Natural killer cell (primary cell): ENCODE data around the gene SLC7A6. TPM values are rescaled to one million over a fixed set of nuclear protein-coding genes. Genes with fewer than 3 reads are reported as not detected.

Experiments used
- ATAC-seq, 3 donors: fragments of 150-1000 bp in 2 of 3; fragments of 200-7000 bp in 1 of 3; cut with Tn5 transposase; 1 replicate in 1 of 3; 2 replicates in 2 of 3; pipeline ENCODE4 v1.10.0; 2021; ENCODE audit warnings: mild to moderate bottlenecking in 2 of 3, moderate library complexity in 2 of 3
- DNase-seq, 2 donors: peaks; one replicate each; pipeline versions ENCODE4 v3.0.0 to v3.0.0-alpha.2; 2013 to 2021; ENCODE audit warnings: mixed read lengths in 1 of 2
- H3K27ac ChIP-seq: one replicate; pipeline ENCODE4 v1.5.1; 2013; ENCODE audit warnings: mild to moderate bottlenecking, low read length
- H3K27me3 ChIP-seq: one replicate; pipeline ENCODE4 v1.6.1; 2013; ENCODE audit warnings: low read length; ENCODE audit not compliant: control insufficient read depth, insufficient read depth
- H3K36me3 ChIP-seq: one replicate; pipeline ENCODE4 v1.6.1; 2013; ENCODE audit warnings: low read length; ENCODE audit not compliant: control insufficient read depth, insufficient read depth
- H3K4me1 ChIP-seq: one replicate; pipeline ENCODE4 v1.6.1; 2013; ENCODE audit warnings: low read length; ENCODE audit not compliant: control insufficient read depth, insufficient read depth
- H3K4me3 ChIP-seq: one replicate; pipeline ENCODE4 v1.5.1; 2013; ENCODE audit warnings: low read length
- H3K9me3 ChIP-seq: one replicate; pipeline ENCODE4 v1.6.1; 2013; ENCODE audit warnings: low read length; ENCODE audit not compliant: control insufficient read depth, insufficient read depth
- H3K27ac Mint-ChIP-seq, 2 donors: one replicate each; pipeline ENCODE4 v1.8.0; 2022; ENCODE audit warnings: mild to moderate bottlenecking in 2 of 2, mixed read lengths in 2 of 2, moderate library complexity in 1 of 2
- H3K27me3 Mint-ChIP-seq, 2 donors: one replicate each; pipeline ENCODE4 v1.8.0; 2022; ENCODE audit warnings: low read depth in 2 of 2, mixed read lengths in 2 of 2
- H3K36me3 Mint-ChIP-seq: one replicate; pipeline ENCODE4 v1.8.0; 2022; ENCODE audit warnings: mixed read lengths
- H3K4me1 Mint-ChIP-seq, 2 donors: one replicate each; pipeline ENCODE4 v1.8.0; 2022; ENCODE audit warnings: mixed read lengths in 2 of 2
- H3K4me3 Mint-ChIP-seq: one replicate; pipeline ENCODE4 v1.8.0; 2022; ENCODE audit warnings: mild to moderate bottlenecking, moderate library complexity, mixed read lengths
- H3K9me3 Mint-ChIP-seq, 2 donors: one replicate each; pipeline ENCODE4 v1.8.0; 2022; ENCODE audit warnings: mixed read lengths in 2 of 2
- WGBS: methylation state at CpG from one replicate; pipeline ENCODE4 v1.1.7; 2013; ENCODE audit warnings: missing lambda C conversion rate; ENCODE audit not compliant: insufficient coverage; 5-methylcytosine and 5-hydroxymethylcytosine counted together
- intact Hi-C: fragments of 100-400 bp; cut with micrococcal nuclease; formaldehyde crosslinking; loops from one replicate; pipeline ENCODE4 v1.14.2; 2022
- total RNA-seq, 4 donors: library from RNA; stranded (reverse); fragments of 120-200 nt in 1 of 4; gene quantifications; one replicate each; pipeline versions ENCODE4 v1.2.3 to v1.2.4, GENCODE V29; 2013 to 2022
- TF ChIP-seq, protein P1 (sequence below): fragments of 200-600 bp; IDR thresholded peaks from one replicate; pipeline ENCODE4 v1.8.0; 2022; ENCODE audit warnings: antibody characterized with exemption

SLC7A6 gene
- total RNA-seq, 3 donors from 2014 or later (not counting 1 experiment from before 2014, with no cell fraction given), result 46.6 to 84.9 (median 69.6) TPM

DNA sequence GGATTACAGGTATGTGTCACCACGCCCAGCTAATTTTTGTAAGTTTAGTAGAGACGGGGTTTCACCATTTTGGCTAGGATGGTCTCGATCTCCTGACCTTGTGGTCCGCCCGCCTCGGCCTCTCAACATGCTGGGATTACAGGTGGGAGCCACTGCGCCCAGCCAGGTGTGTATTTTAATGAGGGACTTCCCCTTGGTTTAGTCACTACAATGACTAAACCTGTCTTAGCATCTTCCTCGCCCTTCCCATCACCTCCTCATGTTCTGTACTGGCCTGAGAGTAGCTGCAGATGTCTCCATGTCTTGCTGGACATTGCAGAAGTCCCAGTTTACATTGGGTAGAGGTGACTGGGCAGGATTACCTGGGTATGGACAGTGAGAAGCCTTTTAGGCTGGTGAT is 9.6 kb downstream of the SLC7A6 start:
- H3K9me3 Mint-ChIP-seq, result no peaks in the 10 kb centered on the region
- peak overlapping the region in 1 of 2 donors; percentile 40 for H3K27ac Mint-ChIP-seq
- peak overlapping the region; percentile 66 for H3K27ac ChIP-seq
- H3K36me3 Mint-ChIP-seq, result no peaks in the 10 kb centered on the region
- ATAC-seq, result no peak
- WGBS, result 93% methylated on average over 8 of the region's 8 CpGs
- no peak overlapping the region for H3K4me3 ChIP-seq
- no peaks in the 10 kb centered on the region for H3K27me3 Mint-ChIP-seq
- peaks cover 57% of the 10 kb centered on the region for H3K4me1 ChIP-seq
- intact Hi-C loops, result no loop called here
- no peak for DNase-seq
- TF ChIP-seq, protein P1, sequence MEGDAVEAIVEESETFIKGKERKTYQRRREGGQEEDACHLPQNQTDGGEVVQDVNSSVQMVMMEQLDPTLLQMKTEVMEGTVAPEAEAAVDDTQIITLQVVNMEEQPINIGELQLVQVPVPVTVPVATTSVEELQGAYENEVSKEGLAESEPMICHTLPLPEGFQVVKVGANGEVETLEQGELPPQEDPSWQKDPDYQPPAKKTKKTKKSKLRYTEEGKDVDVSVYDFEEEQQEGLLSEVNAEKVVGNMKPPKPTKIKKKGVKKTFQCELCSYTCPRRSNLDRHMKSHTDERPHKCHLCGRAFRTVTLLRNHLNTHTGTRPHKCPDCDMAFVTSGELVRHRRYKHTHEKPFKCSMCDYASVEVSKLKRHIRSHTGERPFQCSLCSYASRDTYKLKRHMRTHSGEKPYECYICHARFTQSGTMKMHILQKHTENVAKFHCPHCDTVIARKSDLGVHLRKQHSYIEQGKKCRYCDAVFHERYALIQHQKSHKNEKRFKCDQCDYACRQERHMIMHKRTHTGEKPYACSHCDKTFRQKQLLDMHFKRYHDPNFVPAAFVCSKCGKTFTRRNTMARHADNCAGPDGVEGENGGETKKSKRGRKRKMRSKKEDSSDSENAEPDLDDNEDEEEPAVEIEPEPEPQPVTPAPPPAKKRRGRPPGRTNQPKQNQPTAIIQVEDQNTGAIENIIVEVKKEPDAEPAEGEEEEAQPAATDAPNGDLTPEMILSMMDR, result no peak
- H3K4me1 Mint-ChIP-seq, result peaks cover 15 to 31% of the 10 kb centered on the region in 2 donors
- H3K4me3 Mint-ChIP-seq, result no peak overlapping the region
- H3K36me3 ChIP-seq, result peaks cover 14% of the 10 kb centered on the region
- H3K27me3 ChIP-seq, result no peaks in the 10 kb centered on the region
- H3K9me3 ChIP-seq, result no peaks in the 10 kb centered on the region

DNA sequence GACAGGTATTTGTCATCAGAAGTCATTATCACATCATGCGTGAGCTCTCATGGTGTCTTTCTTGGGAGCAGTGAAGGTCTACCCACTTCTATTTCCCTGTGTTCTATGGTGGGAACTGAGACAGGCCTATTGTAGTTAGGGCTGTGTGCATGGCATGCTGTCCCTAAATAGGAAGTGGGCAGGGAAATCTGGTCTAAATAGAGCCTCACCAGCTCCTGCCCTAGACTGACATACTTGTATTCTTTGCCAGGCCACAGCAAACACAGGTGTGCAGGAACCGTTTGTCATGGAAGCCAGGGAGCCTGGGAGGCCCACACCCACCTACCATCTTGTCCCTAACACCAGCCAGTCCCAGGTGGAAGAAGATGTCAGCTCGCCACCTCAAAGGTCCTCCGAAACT is 10.1 kb downstream of the SLC7A6 start:
- Mint-ChIP-seq H3K9me3 (no peaks in the 10 kb centered on the region), H3K27ac (peak overlapping the region in 1 of 2 donors; percentile 40), H3K4me1 (peaks cover 15 to 26% of the 10 kb centered on the region in 2 donors), H3K27me3 (no peaks in the 10 kb centered on the region), H3K4me3 (no peak overlapping the region), H3K36me3 (no peaks in the 10 kb centered on the region)
- ATAC-seq, result no peak
- 92% methylated on average over 4 of the region's 4 CpGs for WGBS
- intact Hi-C loops, result no loop called here
- DNase-seq, result no peak
- Histone ChIP-seq H3K27ac (peak overlapping the region; percentile 66), H3K27me3 (no peaks in the 10 kb centered on the region), H3K9me3 (no peaks in the 10 kb centered on the region), H3K4me3 (no peak overlapping the region), H3K4me1 (peaks cover 56% of the 10 kb centered on the region), H3K36me3 (peaks cover 14% of the 10 kb centered on the region)
- TF ChIP-seq, protein P1, result no peak

DNA sequence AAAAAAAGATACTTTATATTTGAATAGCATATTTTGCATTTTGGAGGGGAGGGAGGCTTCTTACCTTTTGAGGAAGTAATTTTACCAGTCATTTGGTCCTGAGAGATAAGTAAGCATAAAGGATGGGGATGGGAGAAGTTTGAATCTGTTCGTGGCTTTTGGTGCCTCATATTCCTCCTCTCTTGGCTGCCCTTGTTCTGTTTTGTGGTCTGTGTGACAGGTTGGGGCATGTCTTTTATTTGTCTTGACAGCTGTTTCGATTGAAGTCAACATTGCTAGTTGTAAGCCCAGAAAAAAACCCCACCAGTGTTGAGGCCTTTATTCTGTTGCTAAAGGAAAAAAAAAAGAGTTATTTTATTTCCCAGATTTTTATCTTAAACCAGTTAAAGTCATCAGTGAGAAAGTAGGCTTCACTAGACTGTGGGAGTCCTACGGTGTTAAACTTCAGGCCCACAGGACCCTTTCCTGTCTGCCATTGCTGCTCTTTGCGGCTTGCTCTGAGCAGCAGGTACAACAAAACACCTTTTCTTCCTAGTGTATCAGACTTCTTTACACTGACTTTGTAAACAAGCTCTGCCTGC is 11.4 kb downstream of the SLC7A6 start:
- no peaks in the 10 kb centered on the region for H3K9me3 Mint-ChIP-seq
- no peaks in the 10 kb centered on the region for H3K9me3 ChIP-seq
- peak in 1 of 2 donors; percentile 84 for DNase-seq
- no peak overlapping the region for H3K4me3 ChIP-seq
- TF ChIP-seq, protein P1, result no peak
- H3K36me3 Mint-ChIP-seq, result no peaks in the 10 kb centered on the region
- no peaks in the 10 kb centered on the region for H3K27me3 Mint-ChIP-seq
- H3K27ac Mint-ChIP-seq, result peak overlapping the region; percentile 87 to 88
- 4% methylated on average over 3 of the region's 4 CpGs for WGBS
- peak; percentile 44 to 78 (median 76) for ATAC-seq
- peaks cover 21% of the 10 kb centered on the region for H3K36me3 ChIP-seq
- peaks cover 15 to 25% of the 10 kb centered on the region in 2 donors for H3K4me1 Mint-ChIP-seq
- H3K27ac ChIP-seq, result peak overlapping the region; percentile 66
- H3K4me3 Mint-ChIP-seq, result peak overlapping the region; percentile 42
- intact Hi-C loops, result no loop called here
- peaks cover 47% of the 10 kb centered on the region for H3K4me1 ChIP-seq
- no peaks in the 10 kb centered on the region for H3K27me3 ChIP-seq

DNA sequence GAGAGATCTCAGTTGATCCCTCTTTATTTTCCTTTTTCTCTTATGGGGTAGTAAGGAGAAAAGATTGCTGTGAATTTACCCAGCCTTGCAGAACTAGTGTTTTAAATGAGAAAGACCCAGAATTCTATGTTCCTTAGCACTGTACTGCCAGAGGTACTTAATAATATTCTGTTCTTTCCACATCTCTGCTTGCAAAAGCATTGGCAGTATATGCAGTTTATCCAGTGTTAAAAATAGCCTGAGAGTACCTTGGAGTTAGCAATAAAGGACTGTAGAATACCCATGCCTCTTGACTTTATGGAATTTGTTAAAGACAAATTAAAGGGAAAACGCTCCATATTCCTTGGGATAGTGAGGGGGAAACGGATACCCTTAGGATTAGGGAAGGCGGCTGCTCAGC is 11.9 kb downstream of the SLC7A6 start:
- intact Hi-C loops, result no loop called here
- peak in 1 of 3 donors; percentile 5 for ATAC-seq
- H3K27me3 ChIP-seq, result no peaks in the 10 kb centered on the region
- H3K9me3 Mint-ChIP-seq, result no peaks in the 10 kb centered on the region
- no peak overlapping the region for H3K4me3 Mint-ChIP-seq
- WGBS, result 95% methylated on average over 2 of the region's 3 CpGs
- TF ChIP-seq, protein P1, result no peak
- no peak overlapping the region for H3K4me3 ChIP-seq
- H3K9me3 ChIP-seq, result no peaks in the 10 kb centered on the region
- peak overlapping the region; percentile 87 to 88 for H3K27ac Mint-ChIP-seq
- peaks cover 21% of the 10 kb centered on the region for H3K36me3 ChIP-seq
- H3K27ac ChIP-seq, result peak overlapping the region; percentile 66
- peaks cover 17 to 29% of the 10 kb centered on the region in 2 donors for H3K4me1 Mint-ChIP-seq
- H3K36me3 Mint-ChIP-seq, result no peaks in the 10 kb centered on the region
- H3K27me3 Mint-ChIP-seq, result no peaks in the 10 kb centered on the region
- no peak for DNase-seq
- H3K4me1 ChIP-seq, result peaks cover 48% of the 10 kb centered on the region
